NK-92 (cell line): ENCODE data around the gene FZD8.
"Not testable (repeated sequence)": the region's sequence is repeated elsewhere in the genome, so short reads cannot be mapped to it uniquely, and the experiment has no call there.

Source experiments
- DNase-seq: peaks from one replicate; lab custom pipeline; 2025; ENCODE audit not compliant: unreplicated experiment; lab: John Stamatoyannopoulos, UW

FZD8 gene, protein sequence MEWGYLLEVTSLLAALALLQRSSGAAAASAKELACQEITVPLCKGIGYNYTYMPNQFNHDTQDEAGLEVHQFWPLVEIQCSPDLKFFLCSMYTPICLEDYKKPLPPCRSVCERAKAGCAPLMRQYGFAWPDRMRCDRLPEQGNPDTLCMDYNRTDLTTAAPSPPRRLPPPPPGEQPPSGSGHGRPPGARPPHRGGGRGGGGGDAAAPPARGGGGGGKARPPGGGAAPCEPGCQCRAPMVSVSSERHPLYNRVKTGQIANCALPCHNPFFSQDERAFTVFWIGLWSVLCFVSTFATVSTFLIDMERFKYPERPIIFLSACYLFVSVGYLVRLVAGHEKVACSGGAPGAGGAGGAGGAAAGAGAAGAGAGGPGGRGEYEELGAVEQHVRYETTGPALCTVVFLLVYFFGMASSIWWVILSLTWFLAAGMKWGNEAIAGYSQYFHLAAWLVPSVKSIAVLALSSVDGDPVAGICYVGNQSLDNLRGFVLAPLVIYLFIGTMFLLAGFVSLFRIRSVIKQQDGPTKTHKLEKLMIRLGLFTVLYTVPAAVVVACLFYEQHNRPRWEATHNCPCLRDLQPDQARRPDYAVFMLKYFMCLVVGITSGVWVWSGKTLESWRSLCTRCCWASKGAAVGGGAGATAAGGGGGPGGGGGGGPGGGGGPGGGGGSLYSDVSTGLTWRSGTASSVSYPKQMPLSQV

DNA sequence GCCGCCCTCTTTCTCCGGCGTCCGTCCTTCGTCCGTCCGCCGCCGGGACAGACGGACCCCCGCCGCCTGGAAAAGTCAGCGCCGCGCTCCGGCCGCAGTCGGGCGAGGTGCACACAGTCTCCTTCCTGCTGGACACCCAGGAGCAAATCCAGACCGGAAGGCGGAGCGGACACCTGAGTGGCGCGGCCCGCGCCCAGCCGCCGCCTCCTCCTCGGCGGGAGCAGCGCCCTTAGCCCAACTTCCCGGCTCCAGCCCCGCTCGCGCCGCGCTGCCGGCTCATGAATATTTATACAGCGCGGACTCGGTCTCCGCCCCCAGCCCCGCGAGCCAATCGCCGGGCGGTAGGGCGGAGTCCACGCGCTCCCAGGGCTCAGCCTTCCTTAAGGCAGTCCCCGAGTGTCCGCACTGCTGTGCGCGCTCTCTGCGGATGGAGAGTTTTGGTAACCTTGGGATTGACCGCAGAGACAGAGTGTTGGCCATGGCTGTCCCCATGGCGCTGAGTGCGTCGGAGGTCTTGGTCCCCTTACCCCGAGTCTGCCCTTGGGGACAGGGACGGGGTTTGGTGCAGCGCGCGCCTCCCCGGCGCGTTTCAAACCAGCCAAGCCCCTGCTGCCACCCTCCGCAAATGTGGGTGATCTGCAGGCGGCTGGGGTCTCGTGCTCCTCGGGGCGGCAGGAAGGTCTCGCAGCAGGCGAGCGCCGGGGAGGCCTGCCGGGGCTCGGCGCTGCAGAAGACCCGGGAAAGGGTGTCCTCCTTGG, at the start of gene FZD8:
TSS of gene FZD8 (minus strand) at position 262 of the 758 bp plus-strand sequence. CDS start 867 bp downstream, outside the sequence.
- no peak for DNase-seq

DNA sequence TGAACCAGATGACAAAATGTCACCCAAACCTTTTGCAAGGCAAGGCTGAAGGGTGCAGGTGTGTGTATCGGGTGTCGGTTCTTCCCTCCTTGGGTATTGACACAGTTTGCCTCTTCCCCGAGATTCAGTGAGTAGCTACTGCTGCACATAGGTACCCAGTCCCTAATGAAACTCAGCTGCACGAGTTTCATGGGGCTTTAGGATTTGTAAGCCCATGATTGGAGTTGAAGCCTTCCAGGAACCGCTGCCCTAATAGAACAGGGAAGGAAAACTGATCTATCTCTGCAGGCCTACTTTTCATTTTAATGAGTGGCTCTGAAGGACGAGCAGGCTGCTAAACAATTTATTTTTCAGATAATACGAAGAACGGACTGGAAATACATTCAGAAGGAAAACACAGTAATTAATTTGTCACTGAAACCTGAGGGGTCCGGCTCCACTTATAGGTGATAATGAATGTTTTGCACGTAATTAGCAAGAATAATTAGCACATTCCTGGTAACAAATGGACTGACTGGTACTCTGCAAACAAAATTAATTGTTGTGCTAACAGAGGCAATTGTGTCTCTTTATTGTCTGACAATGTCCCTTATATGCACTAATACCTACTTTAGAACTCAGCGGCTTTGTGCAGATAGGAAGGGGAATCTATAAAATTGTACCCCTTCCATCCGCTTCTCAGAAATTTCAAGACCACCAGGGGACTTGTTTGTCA, 49.6 kb upstream of the FZD8 start:
- DNase-seq = no peak

DNA sequence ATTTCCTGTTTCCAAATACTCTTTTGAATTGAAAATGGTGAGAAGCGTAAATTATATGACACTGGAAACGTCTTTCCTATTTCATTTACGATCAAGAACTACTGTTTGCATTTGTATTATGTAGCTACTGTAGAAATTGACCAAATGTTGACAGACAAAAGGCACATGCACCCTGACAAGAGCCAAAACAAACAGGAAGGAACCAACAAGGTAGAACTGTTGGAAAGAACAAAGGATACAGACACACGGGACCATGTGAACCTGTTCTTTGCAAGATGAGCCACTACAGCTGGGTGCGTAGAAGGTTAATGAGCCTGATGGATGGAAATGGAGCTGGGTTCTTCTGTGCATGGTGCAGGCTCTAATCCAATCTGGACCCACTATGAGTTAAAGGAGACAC, 48.4 kb upstream of the FZD8 start:
- DNase-seq = no peak

DNA sequence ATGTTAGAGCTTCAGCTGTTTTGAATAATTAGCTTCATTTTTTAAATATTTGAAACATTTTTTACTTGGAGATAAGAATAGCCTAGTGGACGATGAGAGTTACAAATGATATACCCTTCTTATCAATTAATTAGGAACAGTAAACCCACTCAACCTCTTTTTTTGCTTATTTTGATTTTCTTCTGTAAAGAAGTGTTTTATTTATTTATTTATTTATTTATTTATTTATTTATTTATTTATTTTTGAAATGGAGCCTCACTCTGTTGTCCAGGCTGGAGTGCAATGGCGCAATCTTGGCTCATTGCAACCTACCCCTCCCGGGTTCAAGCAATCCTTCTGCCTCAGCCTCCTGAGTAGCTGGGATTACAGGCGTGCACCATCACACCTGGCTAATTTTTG, 43.8 kb upstream of the FZD8 start:
- DNase-seq = not testable (repeated sequence)

DNA sequence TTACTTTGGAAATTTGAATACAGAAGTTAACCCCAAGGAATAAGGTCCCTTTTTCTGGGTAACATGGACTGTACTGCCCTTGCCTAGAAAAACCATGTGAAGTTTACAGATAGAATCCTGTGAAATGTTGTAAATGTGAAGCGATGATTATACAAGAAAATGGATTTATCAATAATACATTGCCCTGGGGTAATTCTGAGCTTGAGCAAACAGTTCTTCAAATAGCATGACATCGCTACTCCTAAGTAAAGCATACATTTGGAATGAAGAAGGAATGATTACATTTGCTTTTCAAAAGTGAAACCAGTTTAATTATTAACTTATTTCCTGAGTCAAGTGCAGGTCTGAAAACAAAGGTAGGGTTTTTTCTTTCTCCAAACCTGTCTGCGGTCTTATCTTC, 43.3 kb upstream of the FZD8 start:
- no peak for DNase-seq

DNA sequence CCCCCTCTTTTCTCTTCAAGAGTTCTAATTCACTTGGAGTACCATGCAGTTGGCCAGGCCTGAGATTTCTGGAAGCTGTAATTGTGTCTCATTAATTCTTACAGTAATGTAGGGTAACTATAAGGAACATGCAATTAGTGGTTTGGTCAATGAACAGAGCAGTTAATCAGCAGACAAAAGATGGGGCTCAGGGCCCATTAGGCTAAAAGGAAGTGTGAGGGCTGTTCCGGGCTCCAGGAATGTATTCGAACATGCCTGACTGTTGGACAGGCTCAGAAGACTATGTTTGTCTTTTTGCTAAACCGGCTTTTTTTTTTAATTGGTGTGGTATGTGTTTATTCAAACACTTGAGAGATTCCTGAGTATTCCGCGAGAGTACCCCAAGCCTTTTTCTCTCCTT, 42.5 kb upstream of the FZD8 start:
- DNase-seq = no peak

DNA sequence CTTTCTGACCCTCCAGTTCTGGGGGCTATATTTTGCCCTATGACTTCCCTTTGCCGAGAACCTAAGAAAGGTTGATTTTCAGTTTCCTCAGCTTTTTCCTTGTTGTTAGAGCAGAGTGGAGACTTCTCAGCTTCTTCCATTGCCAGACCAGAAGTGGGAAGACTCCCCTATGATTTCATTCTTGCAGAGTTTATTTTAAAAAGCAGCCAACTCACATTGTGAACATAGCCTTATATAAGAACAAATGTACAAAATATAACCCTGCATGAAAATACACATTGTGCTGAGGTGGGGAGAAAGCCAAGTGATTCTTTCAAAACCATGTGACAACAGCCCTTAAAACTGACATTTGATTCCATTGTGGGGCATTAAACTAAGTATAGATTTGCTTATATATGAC, 33.8 kb upstream of the FZD8 start:
- no peak for DNase-seq

DNA sequence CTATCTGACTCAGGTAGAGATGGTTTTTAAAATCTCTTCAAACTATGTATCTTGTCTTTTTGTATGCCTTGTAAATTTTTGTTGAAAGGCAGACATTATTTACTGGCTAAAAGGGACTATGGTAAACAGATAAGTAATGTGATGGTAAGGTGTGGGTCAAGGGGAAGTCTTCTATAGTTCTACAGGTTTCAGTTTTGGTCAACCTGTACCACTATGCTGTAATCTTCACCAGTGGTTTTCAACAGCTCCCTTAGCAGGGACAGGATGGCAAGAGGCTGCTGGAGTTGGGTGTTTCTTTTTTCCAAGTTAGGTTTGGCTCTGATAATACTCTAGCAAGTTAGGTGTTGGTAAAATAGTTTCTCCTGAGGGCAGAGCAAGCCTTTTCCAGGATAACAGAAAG, 32.7 kb upstream of the FZD8 start:
- no peak for DNase-seq

DNA sequence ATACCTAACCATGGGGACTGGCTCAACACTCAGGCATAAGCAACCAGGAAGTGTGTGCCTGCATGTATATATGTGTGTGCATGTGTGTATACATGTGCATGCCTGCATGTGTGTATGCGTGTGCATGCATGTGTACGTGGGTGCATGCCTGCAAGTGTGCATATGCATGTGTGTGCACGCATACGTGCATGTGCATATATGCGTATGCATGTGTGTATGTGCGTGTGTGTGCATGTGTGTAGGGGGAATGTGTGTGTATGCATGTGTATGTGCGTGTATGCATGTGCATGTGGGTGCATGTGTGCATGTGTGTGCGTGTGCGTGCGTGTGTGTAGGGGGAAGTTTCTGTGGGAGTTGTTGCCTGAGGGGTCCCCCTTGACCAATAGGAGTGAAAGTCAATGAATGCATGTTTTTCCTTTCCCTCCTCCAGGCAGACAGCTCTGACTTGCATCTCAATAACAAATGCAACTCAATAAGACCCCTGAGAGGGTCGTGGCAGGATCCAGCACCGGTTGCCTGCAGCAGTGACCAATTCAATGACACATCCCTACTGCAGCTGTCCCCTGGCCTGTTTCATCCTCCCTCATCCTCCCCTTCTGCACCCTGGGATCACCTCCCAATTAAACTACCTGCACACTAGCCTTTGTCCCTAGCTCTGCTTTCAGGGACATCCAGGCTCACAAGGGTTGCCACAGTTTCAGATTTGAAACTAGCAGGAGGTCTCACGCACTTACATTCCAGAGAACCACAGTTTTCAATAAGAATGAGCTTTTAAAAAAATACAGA, 27.0 kb upstream of the FZD8 start:
- DNase-seq = no peak

DNA sequence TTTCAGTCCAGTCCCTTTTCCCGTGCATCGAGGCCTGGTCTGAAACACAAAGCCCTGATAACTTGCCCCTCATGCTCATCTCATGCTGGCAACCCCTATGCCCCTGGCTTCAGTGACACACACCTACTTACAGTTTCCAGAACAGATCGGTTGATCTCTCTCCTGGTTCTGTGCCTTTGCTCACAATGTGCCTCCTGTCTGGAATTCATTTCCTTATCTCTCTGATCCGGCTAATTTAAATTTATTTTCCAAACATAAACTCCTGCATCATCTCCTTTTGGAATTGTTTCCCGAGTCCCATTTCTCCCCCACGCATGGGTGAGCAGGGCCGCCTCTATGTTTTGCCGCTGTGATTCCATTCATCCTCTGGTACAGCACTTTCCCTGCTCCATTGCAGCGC, 25.9 kb upstream of the FZD8 start:
- DNase-seq = no peak

DNA sequence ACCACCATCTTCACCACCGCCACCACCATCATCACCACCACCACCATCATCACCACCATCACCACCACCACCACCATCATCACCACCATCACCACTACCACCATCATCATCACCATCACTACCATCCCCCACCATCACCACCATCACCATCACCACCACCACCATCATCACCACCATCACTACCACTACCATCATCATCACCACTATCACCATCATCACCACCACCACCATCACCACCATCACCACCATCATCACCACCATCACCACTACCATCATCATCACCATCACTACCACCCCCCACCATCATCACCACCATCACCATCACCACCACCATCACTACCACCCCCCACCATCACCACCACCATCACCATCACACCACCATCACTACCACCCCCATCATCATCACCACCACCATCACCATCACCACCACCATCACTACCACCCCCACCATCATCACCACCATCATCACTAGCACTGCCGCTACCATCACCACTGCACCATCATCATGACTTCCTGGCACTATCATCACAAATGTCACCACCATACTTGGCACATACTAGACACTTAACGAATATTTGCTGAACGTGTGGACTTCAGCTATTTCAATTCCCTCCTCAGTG, 25.3 kb upstream of the FZD8 start:
- DNase-seq = no peak

DNA sequence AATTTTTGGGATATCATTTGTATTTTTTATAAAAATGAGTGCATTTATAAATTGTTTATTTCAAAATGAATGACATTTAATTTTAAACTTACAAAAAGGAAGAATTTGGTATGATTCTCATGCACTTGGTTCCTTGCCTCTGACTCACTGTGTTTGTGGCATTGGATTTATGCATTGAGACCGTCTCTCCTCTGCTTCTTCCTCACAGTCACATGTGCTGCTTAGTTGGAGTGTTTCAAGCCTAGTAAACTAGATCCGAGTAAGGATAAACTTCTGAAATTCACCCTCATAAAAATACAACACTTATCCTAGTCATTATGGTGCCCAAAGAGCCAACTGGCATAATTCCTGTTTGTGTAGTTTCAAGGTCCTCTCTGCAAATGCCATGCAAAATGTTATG, 19.1 kb upstream of the FZD8 start:
- no peak for DNase-seq

DNA sequence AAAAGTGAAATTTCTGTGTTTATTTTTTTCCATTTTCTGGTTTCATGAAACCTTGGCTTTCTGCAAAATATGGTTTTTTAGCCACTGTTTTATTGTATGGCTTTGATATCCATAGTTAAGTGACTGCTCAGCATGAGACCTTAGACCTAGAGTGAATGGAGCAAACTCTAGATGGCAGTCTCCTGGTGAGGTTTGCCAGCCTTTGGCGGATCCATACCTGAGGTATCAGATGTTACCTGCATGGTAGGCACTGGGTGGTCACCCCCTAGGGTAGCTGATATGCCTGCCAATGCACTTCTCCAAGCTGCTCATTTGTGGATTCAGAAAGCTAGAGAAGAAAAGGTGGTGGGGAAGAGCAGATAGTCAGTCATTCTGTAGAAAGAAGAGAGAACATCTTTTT, 17.4 kb upstream of the FZD8 start:
- no peak for DNase-seq

DNA sequence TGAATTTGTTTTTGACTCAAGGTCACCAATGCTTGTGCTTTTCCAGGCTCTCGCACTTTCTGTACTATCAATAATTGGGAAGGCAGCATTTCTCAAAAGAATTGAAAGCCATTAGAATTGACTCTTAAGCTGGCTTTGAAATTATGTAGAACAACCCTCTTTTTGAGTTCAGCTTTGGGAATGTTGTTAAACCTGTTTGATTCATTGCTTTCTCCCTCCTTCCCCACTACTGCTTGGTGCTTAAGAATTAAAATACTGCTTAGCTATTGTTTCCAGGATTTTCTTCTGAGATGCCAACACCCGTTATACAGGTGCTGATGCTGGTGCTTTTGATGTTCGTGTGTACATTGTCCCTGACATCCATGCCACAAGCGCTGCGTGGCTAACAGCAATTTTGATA, 15.5 kb upstream of the FZD8 start:
- no peak for DNase-seq

DNA sequence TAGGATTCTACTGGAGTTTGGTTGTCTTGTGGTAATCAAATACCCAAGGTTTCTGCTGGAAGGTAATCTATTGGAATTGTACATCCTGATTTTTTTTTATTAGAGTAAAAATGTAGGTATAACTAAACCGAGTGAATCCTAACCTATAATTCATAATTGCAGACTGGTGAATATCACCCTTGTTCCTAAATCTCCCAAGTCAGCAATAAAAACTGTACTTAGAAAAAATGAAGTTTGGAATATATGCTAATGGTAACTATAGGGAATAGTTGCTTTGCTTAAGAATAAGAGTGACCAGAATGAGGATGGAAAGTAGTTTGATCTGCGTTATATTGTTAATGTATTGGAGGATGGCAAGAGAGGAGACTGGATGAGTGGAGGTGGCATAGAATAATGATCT, 10.7 kb upstream of the FZD8 start:
- DNase-seq = no peak

DNA sequence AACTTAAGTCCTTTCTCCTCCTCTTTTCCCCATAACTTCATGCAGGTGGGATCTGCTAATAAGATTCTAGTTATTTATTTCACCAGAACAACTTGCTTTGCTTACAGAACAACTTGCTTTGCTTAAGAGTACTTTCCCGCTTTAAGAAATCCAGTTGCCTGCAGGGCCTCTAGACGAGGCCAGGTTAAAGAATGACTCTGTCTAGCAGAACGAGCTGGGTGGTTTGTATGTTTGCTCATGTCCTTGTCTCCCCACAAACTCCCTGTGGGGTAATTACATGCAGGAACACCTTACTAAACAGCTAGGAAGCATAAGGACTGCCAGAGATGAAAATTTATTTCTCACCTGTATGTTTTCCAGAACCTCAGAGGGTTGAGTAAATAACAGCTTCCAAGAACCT, 8.8 kb upstream of the FZD8 start:
- DNase-seq = no peak

DNA sequence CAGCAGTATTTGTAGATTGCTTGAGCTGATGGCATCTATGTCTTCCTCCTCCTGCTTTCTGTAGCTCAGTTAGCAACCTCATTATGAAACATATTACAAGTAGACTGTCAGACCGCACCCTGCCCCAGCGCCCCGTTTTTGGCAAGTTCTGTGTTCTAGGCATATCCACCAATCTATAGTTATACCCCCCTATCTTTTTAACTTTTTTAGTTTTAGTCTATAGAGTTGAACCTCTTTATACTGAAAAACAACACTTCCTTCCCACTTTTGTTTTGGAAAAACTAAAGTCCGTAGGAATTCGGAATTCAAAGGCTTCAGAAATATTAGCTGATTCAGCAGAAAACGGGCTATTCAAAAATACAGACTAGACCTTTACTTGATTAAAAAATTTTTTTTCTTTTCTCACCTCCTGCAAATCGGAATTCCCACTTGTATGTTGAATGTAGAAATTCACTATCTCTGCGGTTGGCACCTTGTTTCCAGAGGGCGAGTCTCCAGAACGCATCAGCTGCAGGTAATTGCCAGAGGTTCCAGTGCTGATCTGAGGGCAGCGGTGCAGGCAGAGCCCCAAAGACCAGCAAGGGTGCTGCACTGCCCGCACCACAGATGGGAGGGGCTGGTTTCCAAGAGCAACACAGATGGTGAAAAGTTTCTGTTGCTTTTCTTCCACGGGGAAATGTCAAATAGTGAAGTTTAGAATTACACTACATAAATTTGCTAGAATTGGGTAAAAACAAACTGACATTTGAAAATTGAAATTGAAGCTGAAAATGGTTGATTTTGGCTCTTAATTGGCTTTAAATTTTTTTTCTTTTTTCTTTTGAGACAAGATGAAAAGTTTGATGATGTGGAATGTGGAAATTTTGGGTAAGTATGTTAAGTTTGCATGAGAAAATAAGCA, 2.2 kb upstream of the FZD8 start:
- no peak for DNase-seq

DNA sequence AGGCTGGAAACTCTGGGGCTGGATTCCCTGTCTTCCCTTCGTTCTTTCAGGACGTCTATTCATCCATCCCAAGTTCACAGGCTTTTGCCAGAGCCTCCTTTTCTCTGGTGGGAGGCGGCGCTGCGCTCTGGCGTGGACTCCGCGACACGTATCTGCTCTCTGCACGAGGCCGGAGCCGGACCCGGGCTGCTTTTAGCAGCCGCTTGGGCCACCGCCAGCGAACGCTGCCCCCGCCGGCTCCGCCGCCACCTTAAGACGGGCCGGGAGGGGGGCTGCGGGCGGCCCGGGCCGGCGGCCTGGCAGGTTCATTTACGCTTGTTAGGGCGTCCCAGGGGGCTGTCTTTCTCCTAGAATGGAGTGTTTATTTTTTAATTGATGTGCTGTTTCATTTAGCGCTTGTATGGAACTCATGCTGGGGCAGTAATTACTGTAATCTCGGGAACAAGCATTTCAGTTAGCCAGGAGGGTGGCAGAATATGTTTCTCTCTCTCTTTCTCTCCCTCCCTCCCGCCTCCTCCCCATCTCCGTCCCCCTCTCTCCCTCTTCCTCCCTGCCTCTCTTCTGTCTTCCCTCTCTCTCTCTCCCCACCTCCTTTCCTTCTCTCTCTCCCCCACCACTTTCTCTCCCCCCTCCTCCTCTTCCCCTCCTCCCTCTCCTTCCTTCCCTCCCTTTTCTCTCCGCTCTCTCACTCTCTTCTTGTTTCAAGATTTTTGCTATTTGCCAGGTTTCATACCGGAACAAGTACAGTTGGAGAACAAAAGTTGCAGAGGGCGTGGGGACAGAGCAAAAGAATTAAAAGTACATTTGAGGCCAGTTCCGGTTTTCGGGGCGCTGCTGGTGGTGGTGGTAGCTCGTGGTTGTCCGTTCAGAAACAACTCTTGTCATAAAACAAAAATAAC, 1.3 kb upstream of the FZD8 start:
- DNase-seq = no peak
